ENCODE results near the gene SLC29A4.

DNA sequence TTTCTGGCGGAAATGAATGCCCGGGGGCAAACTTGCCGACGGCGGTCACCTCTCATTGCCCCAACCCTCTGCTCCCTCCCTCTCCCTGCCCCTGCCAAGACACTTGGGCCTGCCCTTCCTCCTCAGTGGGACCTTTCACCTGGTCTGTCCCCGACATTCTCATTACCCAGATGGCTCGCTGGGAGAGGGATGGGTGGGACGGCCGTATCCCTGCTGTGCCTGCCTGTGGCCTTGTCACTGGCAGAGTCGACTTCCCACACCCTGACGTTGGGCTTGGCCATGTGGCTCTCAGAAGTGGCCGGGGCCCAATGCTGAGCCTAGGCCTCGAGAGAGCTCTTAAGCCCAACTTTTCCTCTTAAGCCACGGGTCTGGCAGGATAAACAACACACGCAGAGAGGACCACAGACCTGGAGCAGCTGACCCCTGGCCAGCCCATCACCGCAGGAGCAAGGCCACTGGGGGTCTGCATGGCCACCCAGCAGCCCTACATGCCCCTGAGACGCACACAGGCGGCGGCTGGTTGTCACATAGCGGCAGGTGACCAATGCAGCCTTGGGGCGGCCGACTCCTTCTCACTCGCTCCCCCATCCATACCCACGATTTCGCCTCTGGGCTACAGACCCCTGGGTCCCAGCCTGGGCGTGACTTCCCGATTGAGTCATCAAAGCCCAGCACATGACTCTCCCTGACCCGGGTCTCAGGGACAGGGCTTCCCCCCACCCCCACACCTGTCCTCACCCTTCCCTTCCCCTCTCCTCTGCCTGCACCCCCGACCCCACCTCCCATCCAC, 40.1 kb downstream of the SLC29A4 start:
- TF ChIP-seq, protein P1, sequence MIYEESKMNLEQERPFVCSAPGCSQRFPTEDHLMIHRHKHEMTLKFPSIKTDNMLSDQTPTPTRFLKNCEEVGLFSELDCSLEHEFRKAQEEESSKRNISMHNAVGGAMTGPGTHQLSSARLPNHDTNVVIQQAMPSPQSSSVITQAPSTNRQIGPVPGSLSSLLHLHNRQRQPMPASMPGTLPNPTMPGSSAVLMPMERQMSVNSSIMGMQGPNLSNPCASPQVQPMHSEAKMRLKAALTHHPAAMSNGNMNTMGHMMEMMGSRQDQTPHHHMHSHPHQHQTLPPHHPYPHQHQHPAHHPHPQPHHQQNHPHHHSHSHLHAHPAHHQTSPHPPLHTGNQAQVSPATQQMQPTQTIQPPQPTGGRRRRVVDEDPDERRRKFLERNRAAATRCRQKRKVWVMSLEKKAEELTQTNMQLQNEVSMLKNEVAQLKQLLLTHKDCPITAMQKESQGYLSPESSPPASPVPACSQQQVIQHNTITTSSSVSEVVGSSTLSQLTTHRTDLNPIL (CRISPR knock-in tag; IDR thresholded peaks at IDR 0.05; ENCODE audit: low read depth), result no peak
- TF ChIP-seq TCF4 (CRISPR knock-in tag; IDR thresholded peaks at IDR 0.05; ENCODE audit: borderline replicate concordance), result no peak
- no peak for TF ChIP-seq ZFP3 (CRISPR knock-in tag; IDR thresholded peaks at IDR 0.05)
- TF ChIP-seq PPARA (CRISPR knock-in tag; IDR thresholded peaks at IDR 0.05; ENCODE audit: borderline replicate concordance), result no peak
- TF ChIP-seq RARB (CRISPR knock-in tag; IDR thresholded peaks at IDR 0.05), result no peak
- no peak for TF ChIP-seq SNAI2 (CRISPR knock-in tag; IDR thresholded peaks at IDR 0.05)
- no peak for TF ChIP-seq ARNTL (CRISPR knock-in tag; IDR thresholded peaks at IDR 0.05; ENCODE audit: borderline replicate concordance, low read depth)

Data from SK-N-SH treated with all-trans-retinoic acid at 6 μM for 48 hours (cell line).